CD4-positive, alpha-beta T cell treated with Interleukin-15 for 1 hour (primary cell): ENCODE measurements around the gene OLIG1.
A peak's percentile ranks its signal among the peaks of the same experiment; 100 is the strongest.

Experiments
- DNase-seq: peaks from one replicate; pipeline ENCODE4 v3.0.0-alpha.2; 2020

Gene OLIG1

GRCh38 chr21:33105088-33105487 is 35.1 kb downstream of the OLIG1 start:
- no peak for DNase-seq

GRCh38 chr21:33108228-33108627 is 38.3 kb downstream of the OLIG1 start:
- no peak for DNase-seq

DNA sequence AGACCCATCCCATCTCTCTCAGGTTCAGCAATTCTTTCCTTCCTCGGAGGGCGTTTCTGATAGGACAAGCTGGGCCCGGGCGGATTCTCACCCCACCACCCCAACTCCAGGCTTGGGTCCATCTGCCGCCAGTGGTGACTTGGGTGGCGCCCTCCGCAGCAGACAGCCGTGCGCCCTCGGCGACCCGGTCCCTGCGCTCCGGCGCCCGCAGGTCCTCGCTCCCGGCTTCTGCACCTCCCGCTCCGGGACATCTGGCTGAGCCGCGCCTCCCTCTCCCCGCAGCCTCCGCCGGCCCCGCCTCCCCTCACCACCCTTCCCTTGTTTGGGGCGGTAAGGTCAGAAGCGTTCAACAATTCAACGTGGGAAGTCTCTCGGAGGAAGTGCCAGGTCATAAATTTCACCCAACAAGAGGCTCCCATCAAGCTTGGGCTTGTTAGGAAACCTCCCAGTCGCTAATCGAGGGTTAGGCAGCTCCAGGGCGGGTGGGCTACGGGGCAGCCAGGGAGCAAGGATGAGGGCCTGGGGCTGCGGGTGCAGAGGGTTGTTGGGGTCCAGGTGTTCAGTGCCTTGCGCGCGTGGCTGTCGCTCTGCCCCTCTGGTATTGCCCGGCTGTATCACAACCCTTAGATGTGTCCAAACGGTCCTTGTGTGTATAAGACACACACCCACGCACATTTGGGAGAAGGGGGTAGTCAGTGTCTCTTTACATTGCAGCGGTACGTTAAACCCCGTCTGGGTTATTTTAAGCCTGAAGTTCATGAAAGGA is 39.8 kb downstream of the OLIG1 start:
- peak; percentile 30 for DNase-seq

- no peak for DNase-seq
These were observed 40.4 kb downstream of the OLIG1 start for GRCh38 chr21:33110340-33110715.

DNA sequence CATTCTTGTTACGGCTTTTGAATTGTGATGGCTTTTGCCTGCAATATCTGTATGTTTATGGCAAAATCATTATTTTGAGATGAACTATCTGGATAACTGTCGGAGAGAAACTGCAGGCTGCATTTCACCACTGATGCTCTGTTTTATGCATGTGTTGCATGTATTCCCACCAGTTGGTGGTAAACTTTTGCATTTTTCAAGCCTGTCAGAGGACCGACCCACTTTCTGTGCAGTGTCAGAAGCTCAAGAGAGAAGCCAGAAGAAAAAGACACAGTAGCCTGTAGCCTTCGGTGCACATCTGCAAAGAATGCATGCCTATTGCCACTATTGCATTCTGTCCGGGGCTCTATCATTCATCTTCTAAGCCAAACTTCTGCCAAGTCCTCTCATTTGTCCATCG is 41.6 kb downstream of the OLIG1 start:
- no peak for DNase-seq

DNA sequence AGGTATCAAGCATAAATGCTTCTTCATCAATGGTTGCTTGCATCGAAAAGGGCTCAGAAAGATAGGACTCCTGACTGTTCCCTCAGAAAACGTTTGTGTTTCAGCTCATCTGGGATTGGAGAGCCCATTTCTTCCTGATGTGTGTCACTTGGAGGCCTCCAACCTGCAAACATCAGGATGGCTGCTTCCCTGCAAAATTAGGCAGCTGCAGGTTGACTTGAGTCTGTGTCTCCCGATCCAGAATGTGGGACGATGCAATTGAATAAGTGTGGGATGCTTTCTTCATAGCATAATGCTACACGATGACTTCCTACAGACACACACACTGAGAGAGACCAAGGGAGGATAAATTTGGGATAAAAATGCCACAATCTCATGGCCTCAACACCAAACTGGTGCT is 42.2 kb downstream of the OLIG1 start:
- no peak for DNase-seq

DNA sequence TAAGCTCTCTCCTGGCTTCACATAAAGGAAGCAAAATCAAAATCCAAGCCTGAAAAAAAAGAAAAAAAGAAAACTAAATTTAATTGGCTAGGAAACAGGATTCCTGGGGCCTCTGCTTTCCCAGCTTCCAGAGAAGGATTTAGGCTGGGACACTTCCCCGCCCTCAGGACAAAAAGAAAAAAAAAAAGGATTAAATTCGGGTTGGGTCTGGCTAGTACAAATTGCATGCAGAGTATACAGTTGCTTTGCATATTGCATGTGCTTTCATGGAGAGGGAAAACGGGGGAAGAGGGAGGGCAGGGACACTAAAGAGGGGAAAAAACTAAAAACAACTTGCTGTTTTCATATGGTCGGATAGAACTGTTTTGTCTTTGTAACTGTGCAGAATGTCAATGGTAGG is 42.7 kb downstream of the OLIG1 start:
- DNase-seq: no peak

DNA sequence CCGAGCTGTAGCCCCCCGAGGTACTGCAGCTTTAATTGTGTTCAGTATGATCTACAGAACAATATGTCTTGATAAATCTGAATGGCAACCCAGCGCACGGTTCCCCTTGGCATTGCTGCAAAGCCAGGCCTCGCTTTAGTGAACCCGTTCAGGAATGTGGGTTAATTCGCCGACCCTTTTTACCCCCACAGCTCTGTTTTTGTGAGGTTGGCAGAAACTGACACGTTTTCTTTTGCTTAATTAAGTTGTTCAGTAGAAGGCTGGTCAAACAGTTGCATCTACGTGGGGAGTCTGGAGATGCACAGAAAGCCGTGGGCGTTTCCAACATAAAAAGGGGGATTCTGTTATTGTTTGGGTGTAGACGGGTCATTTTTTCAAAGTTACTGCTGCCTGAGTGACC is 43.2 kb downstream of the OLIG1 start:
- no peak for DNase-seq

DNA sequence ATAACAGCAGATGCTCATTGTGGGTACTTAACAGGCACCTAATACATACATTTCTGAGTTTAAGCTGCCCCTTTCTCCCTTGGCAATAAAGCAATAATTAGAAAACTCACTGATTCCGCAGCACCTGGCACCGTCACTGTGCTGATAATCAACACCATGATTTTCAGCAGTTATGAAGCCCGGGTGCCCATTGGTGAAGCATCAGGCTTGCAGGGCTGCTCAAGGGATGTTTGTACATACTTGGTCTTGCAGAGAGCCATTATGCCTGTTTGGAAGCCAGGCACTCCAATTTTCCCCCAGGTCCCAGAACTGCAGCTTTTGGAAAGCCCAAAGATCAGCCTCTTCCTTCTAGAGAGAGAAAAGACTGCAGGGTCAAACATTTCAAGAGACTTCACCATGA is 44.3 kb downstream of the OLIG1 start:
- DNase-seq: no peak

DNA sequence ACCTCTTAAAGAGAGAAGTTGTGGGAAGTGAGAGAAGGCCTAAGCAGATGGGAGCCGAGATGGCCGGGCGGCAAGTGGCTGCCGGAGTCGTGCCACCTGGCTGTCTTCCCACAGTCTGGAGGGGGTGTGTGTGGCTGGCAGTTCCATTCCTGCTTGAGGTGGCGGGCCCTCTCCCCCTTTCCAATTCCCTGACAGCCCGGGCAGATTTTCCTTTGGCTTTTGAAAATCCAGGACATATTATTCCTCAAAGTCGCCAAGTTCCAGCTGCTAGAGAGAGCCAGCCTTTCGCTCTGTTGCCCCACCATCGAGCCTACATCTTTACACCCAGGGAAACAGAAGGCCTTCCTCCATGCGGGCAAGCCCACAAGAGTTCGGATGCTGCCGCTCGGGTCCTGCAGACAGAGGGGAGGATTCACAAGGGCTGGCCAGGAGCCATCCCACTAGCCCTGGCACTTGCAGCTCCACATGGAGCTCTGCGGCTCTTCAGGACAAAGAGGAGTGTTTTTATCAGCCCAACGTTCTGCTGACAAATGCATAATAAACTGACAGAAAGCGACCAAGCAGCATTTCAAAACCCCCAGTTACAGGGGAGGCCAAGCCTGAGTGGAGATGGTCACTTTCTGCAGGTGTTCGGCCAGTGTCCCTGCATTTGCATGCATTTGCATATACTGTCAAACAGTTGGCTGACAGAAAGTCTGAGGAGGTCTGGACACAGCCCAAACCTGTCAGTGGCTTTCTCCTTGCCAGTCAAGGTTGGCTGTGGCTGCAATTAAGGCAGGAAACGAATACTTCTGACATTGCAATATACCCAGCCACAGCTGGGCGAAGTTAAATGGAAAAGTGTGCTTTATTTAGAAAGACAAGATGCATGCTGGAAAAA is 45.9 kb downstream of the OLIG1 start:
- no peak for DNase-seq

DNA sequence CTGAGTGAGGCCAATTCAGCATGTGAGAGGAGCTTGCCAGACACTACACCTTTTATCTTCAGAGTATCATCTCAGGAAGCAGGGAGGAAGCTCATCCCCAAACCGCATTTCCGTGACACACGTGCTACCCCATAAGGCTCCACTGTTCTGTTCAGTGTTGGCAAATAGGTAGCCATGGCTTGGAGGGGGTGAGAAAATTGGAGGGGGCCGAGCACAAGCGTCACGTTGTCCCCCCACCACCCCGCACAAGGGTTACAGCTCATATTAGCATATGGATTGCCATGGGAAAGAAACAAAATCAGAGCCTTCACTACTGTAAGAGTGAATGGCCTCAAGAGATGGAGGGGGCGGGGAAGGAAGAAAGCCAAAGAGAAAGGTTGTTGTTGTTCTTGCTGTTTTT is 46.7 kb downstream of the OLIG1 start:
- no peak for DNase-seq

- no peak for DNase-seq
These were observed 47.4 kb downstream of the OLIG1 start for GRCh38 chr21:33117101-33117888.
